Osteoblast (primary cell): Measurements from ENCODE around the gene DOCK10. TPM values are rescaled to one million over a fixed set of nuclear protein-coding genes. Genes with fewer than 3 reads are reported as not detected.

Experiments used
- DNase-seq: peaks from one replicate; pipeline ENCODE4 v3.0.0; 2011; ENCODE audit warnings: low spot score, mixed read lengths; ENCODE audit not compliant: insufficient read length; ENCODE audit errors: missing footprints
- H2AFZ ChIP-seq: 2 replicates; pipeline ENCODE4 v1.6.0; 2011; ENCODE audit warnings: mild to moderate bottlenecking, low read length
- H3K27ac ChIP-seq: 2 replicates; pipeline ENCODE4 v1.5.1; 2011; ENCODE audit warnings: mild to moderate bottlenecking, low read depth, low read length, moderate library complexity
- H3K27me3 ChIP-seq: 2 replicates; pipeline ENCODE4 v1.6.0; 2012; ENCODE audit warnings: mild to moderate bottlenecking, control low read depth, inconsistent platforms, low read length, moderate library complexity; ENCODE audit not compliant: insufficient read depth
- H3K36me3 ChIP-seq: 2 replicates; pipeline ENCODE4 v1.5.1; 2011; ENCODE audit warnings: mild to moderate bottlenecking, low read length, control low read depth, moderate library complexity; ENCODE audit not compliant: insufficient read depth
- H3K4me1 ChIP-seq: 2 replicates; pipeline ENCODE4 v1.5.1; 2011; ENCODE audit warnings: mild to moderate bottlenecking, low read length, control low read depth, moderate library complexity; ENCODE audit not compliant: insufficient read depth
- H3K4me2 ChIP-seq: 2 replicates; pipeline ENCODE4 v1.6.0; 2011; ENCODE audit warnings: mild to moderate bottlenecking, low read length; ENCODE audit not compliant: insufficient read depth
- H3K4me3 ChIP-seq: fragments of 200-600 bp; sonication (generic); 3 replicates; pipeline ENCODE4 v1.5.1; 2012; ENCODE audit warnings: mild to moderate bottlenecking, low read length, inconsistent platforms; ENCODE audit not compliant: insufficient read depth
- H3K79me2 ChIP-seq: 2 replicates; pipeline ENCODE4 v1.6.0; 2012; ENCODE audit warnings: mild to moderate bottlenecking, low read length, control low read depth, inconsistent platforms; ENCODE audit not compliant: insufficient read depth
- H3K9me3 ChIP-seq: 2 replicates; pipeline ENCODE4 v1.5.1; 2011; ENCODE audit warnings: low read depth, low read length, control low read depth
- H4K20me1 ChIP-seq: 2 replicates; pipeline ENCODE4 v1.6.0; 2012; ENCODE audit warnings: mild to moderate bottlenecking, low read length, control low read depth; ENCODE audit not compliant: insufficient read depth
- CTCF ChIP-seq: IDR thresholded peaks from 2 replicates; pipeline ENCODE4 v1.5.1; 2011; ENCODE audit warnings: mild to moderate bottlenecking, low read depth, low read length, moderate library complexity; ENCODE audit errors: extremely low read depth
- total RNA-seq: library from RNA; depleted of rRNA; stranded (reverse); fragments of >200 nt; gene quantifications from 2 replicates; pipeline ENCODE4 v1.2.3, GENCODE V29; 2012

The DOCK10 gene
- total RNA-seq, 1 donor, result 33.3 TPM

GRCh38 chr2:224734949-224735348 is 307.3 kb downstream of the DOCK10 start:
- Histone ChIP-seq H3K4me2 (no peak overlapping the region), H3K27me3 (no peaks in the 10 kb centered on the region), H3K36me3 (no peaks in the 10 kb centered on the region), H3K79me2 (no peaks in the 10 kb centered on the region), H2AFZ (no peak overlapping the region), H3K4me1 (no peaks in the 10 kb centered on the region), H3K27ac (no peak overlapping the region), H4K20me1 (no peaks in the 10 kb centered on the region), H3K4me3 (no peak overlapping the region), H3K9me3 (peaks cover 2% of the 10 kb centered on the region)
- no peak for DNase-seq
- no peak for TF ChIP-seq CTCF

- Histone ChIP-seq H3K4me3 (no peak overlapping the region), H3K4me1 (no peaks in the 10 kb centered on the region), H3K27ac (no peak overlapping the region), H2AFZ (no peak overlapping the region), H3K36me3 (no peaks in the 10 kb centered on the region), H4K20me1 (no peaks in the 10 kb centered on the region), H3K27me3 (no peaks in the 10 kb centered on the region), H3K79me2 (no peaks in the 10 kb centered on the region), H3K4me2 (no peak overlapping the region), H3K9me3 (peaks cover 2% of the 10 kb centered on the region)
- TF ChIP-seq CTCF, result no peak
- DNase-seq, result no peak
These were observed 310.6 kb downstream of the DOCK10 start for GRCh38 chr2:224731665-224732064.

DNA sequence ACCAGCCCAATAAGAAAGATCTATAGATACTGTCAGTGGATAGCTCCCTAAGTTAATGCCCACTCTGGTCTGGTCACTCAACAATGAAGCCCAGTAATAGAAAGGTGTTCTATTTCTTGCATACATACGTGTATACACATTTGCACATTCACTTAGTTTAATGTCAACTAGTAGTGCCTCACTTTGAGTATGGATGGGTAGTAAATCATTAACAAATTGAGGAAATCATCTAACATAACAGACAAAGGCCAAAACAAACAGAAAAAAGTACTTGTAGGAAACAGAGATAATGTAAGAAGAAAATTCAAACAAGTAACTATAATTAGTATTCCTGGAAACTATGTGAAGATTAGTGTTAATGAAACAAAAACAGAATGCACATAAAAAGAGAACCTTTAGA is 312.8 kb downstream of the DOCK10 start:
- no peaks in the 10 kb centered on the region for H4K20me1 ChIP-seq
- H3K4me1 ChIP-seq, result no peaks in the 10 kb centered on the region
- H3K27ac ChIP-seq, result no peak overlapping the region
- no peak overlapping the region for H3K4me2 ChIP-seq
- H3K4me3 ChIP-seq, result no peak overlapping the region
- no peak for DNase-seq
- H3K36me3 ChIP-seq, result no peaks in the 10 kb centered on the region
- no peak overlapping the region for H2AFZ ChIP-seq
- TF ChIP-seq CTCF, result no peak
- H3K79me2 ChIP-seq, result no peaks in the 10 kb centered on the region
- H3K27me3 ChIP-seq, result no peaks in the 10 kb centered on the region
- H3K9me3 ChIP-seq, result no peaks in the 10 kb centered on the region

GRCh38 chr2:224724331-224724730 is 317.9 kb downstream of the DOCK10 start:
- no peaks in the 10 kb centered on the region for H3K36me3 ChIP-seq
- no peaks in the 10 kb centered on the region for H3K9me3 ChIP-seq
- TF ChIP-seq CTCF, result no peak
- no peak overlapping the region for H3K4me2 ChIP-seq
- H3K27me3 ChIP-seq, result no peaks in the 10 kb centered on the region
- no peak overlapping the region for H3K4me3 ChIP-seq
- no peak for DNase-seq
- H3K79me2 ChIP-seq, result no peaks in the 10 kb centered on the region
- H3K4me1 ChIP-seq, result peaks cover 4% of the 10 kb centered on the region
- no peaks in the 10 kb centered on the region for H4K20me1 ChIP-seq
- H3K27ac ChIP-seq, result no peak overlapping the region
- no peak overlapping the region for H2AFZ ChIP-seq
